GM19240 (cell line): ENCODE measurements around the gene USP10.

Experiments used
- DNase-seq: peaks from one replicate; pipeline ENCODE4 v3.0.0; 2011; ENCODE audit warnings: low spot score; ENCODE audit not compliant: insufficient read length

USP10 gene, protein sequence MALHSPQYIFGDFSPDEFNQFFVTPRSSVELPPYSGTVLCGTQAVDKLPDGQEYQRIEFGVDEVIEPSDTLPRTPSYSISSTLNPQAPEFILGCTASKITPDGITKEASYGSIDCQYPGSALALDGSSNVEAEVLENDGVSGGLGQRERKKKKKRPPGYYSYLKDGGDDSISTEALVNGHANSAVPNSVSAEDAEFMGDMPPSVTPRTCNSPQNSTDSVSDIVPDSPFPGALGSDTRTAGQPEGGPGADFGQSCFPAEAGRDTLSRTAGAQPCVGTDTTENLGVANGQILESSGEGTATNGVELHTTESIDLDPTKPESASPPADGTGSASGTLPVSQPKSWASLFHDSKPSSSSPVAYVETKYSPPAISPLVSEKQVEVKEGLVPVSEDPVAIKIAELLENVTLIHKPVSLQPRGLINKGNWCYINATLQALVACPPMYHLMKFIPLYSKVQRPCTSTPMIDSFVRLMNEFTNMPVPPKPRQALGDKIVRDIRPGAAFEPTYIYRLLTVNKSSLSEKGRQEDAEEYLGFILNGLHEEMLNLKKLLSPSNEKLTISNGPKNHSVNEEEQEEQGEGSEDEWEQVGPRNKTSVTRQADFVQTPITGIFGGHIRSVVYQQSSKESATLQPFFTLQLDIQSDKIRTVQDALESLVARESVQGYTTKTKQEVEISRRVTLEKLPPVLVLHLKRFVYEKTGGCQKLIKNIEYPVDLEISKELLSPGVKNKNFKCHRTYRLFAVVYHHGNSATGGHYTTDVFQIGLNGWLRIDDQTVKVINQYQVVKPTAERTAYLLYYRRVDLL

DNA sequence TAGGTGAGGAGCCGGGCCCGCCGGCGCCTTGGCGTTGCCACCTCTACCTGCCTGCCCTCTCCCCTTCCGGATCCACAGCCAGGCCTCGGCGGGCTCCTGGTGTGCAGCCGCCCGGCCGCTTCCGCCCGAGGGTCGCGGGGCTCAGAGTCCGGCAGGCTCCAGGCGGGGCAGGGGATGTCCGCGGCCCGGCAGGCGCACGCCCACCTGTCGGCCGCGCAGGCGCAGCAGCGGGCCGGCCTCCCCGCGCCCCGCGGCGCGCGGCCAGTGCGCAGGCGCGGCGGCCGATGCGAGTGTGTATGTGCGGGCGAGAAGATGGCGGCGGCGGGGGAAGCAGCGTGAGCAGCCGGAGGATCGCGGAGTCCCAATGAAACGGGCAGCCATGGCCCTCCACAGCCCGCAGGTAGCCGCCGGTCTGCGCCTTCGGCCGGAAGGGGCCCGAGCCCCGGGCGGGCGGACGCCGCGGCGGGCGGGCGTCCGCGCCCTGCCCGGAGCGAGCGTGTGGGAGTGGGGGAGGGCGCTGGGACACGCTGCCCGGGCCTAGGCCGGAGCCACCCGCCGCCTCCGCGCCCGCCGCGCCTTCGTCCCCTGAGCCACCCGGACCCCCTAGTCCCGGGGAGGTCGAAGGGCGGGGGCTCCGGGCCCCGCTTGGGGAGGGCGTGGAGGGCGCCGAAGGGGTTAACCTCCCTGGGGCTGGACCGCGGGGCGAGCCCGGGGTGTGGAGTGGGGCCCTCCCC lies at the start of gene USP10:
Gene USP10, plus strand, starts transcription at position 289 of the 734 bp plus-strand sequence. Its CDS starts 91 bp downstream, at position 380.
- peak; percentile 93 for DNase-seq

DNA sequence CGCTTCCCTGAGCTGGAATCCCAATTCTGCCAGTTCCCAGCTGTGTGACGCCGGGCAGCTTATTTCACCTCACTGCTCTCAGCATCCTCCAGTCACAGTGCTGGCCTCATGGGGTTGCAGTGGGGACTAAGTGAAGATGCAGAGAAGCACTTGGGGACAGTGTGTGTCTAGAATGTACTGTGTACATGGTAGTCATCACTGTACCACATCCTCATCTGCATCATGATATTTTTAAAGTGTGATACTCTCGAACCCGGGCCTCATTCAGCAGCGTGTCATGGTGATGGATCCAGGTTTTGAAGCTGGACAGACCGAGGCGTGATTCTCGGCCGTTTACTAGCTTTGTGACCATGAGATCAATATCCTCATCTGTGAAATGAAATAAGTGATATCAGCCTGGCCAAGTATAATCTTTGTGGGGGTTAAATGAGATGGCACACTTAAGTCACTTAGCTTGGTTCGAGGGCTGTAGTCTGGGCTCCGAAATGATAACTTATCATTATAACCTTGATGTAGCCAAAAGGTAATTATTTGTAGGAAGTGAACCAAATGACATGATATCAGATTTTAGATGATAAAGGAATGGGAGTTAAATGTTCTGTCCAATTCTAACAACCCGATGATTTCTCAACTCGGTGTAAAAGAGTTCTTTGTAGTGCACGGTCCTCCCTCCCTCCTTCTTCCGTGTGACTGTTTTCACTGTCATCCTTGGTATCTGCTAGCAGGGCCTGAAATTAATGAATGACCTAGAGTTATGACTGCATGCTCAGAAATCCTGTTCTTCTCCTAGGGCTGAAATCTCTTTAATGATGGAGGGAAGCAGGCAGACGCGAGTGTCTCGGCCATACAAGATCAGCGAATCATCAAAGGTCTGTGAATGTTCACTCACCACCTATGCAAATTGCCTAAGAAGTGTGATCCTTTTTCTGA lies 49.5 kb upstream of the USP10 start:
- no peak for DNase-seq

DNA sequence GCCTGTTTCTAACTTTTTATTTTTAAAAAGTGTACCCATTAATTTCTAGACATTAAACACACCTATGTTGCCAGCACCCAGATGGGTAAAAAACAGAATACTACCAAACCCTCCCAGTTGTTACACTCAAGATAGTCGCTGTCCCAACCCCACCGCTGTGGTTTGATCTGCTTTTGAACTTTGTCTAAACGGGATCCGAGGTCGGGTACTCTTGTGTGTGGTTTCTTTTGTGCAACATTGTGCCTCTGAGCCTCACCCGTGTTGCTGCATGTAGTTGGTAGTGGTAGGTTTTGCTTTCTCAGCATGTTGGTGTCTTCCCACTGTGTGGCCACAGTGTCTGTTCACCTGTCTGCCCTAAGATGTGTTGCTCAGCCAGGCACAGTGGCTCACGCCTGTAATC lies 47.2 kb upstream of the USP10 start:
- DNase-seq, result no peak

DNA sequence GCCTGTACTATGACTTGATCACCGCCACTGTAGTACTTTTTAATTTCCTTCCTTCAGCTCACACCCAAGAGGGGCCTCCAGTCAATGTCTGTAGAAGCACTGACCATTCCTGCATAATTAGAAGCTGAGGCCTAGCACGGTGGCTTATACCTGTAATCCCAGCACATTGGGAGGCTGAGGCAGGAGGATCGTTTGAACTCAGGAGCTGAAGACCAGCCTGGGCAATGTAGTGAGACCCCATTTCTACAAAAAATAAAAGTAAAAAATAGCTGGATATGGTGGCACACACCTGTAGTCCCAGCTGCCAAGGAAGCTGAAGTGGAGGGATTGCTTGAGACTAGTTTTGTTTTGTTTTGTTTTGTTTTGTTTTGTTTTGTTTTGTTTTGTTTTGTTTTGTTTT lies 45.6 kb upstream of the USP10 start:
- no peak for DNase-seq

DNA sequence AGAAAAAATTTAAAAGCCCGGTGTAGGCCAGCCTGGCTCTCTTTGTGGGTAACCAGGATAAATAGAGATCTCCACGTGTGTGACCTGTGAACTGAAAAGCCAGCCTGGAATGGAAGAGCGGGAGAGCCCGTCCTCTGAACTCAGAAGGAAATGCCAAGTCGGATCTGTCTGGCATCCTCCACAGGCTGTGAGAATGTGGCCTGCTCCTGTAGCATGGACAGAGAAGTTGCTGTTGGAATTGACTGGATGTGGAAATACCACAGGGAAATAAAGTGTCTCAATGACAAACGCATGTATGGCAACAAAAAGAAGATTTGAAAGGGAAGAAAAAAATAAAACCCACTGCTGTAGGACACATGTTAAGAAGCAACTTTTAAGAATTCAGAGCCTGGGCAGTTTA lies 44.8 kb upstream of the USP10 start:
- DNase-seq, result no peak

DNA sequence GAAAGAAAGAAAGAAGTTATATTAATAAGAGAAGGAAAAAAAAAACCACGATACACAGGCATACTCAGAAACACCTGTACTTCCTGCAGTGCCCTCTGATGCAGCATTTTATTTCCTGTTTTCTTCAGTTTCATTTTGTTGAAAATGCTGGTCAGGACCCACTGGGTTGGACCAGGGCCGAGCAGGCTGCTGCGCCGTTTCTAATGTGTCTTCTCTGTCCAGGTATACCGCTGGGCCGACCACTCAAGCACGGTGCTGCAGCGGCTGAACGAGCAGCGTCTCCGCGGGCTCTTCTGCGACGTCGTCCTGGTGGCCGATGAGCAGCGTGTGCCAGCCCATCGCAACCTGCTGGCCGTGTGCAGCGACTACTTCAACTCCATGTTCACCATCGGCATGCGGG lies 43.2 kb upstream of the USP10 start:
- DNase-seq, result no peak

DNA sequence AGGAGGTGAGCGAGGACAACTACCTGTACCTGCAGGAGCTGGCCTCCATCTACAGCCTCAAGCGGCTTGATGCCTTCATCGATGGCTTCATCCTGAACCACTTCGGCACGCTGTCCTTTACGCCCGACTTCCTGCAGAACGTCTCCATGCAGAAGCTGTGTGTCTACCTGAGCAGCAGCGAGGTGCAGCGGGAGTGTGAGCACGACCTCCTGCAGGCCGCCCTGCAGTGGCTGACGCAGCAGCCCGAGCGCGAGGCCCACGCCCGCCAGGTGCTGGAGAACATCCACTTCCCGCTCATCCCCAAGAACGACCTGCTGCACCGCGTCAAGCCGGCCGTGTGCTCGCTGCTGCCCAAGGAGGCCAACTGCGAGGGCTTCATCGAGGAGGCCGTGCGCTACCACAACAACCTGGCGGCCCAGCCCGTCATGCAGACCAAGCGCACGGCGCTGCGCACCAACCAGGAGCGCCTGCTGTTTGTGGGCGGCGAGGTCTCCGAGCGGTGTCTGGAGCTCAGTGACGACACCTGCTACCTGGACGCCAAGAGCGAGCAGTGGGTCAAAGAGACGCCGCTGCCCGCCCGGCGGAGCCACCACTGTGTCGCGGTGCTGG lies 42.5 kb upstream of the USP10 start:
- DNase-seq, result no peak

DNA sequence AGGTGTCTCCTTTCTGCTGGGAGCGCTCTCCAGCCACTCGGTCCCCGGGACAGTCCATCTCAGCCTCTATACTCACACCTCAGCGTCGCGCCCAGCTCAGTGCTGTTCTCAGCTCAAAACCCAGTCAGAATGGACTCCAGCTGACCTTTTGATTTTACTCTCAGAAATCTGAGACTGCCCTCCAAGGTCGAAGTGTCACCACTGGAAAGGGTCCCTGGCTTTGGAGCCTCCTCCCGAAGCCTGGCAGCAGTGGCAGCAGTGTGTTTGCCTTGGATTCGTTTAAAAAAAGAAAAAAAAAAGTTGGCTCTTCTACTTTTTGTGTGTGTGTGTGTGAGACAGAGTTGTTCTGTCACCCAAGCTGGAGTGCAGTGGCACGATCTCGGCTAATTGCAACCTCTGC lies 41.1 kb upstream of the USP10 start:
- DNase-seq, result no peak

DNA sequence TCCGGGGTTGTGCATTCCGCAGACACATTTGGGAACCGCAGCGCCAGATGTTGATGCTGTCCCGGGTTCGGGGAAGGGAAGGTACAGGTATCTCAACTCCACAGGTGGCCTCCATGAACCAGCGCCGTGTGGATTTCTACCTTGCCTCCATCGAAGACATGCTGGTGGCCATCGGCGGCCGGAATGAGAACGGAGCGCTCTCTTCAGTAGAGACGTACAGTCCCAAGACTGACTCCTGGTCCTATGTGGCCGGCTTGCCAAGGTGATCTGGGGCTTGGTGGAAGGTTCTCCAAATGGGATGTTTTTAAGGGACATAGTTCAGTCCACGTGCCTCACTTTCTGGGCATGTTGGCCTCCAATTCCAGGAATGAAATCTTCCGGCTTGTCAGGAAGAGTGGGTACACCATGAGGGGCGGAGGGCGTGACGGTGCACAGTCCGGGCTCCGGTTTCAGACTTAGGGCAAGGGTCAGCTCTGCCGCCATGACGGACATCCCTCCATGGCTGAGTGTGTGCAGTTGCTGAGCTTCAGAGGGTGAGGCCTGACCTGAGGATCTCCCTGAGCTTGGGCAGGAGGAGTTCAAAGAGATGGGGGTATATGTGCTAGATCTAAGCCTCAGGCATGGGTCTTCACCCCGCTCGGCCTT lies 40.0 kb upstream of the USP10 start:
- DNase-seq, result no peak

DNA sequence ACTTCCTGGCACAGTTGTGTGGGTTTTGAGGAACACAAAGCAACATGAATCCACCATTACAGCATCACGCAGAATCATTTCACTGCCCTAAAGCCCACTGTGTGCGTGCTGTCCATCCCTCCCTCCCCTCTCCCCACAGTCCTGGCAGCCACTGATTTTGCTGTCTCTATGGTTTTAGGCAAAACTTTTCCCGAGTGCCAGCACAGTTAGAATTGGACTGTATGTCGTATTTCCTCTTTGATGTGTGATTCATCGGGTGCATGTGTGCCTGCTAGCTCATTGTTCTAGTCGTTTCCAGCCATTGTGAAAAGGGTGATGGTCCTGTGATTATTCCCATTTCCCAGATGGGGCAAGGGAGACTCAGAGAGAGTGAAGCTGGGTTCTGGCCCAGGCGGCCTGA lies 38.8 kb upstream of the USP10 start:
- no peak for DNase-seq

DNA sequence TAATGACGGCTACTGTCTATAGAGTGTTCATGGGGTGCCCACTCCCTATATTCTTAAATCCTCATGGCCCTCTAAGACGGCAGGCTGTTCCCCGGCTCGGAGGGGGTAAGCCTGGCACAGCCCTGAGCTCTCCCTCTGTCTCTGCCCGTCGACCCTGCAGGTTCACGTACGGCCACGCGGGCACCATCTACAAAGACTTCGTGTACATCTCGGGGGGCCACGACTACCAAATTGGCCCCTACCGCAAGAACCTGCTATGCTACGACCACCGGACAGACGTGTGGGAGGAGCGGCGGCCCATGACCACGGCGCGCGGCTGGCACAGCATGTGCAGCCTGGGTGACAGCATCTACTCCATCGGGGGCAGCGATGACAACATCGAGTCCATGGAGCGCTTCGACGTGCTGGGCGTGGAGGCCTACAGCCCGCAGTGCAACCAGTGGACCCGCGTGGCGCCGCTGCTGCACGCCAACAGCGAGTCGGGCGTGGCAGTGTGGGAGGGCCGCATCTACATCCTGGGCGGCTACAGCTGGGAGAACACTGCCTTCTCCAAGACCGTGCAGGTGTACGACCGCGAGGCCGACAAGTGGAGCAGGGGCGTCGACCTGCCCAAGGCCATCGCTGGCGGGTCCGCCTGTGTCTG lies 38.3 kb upstream of the USP10 start:
- DNase-seq, result no peak

DNA sequence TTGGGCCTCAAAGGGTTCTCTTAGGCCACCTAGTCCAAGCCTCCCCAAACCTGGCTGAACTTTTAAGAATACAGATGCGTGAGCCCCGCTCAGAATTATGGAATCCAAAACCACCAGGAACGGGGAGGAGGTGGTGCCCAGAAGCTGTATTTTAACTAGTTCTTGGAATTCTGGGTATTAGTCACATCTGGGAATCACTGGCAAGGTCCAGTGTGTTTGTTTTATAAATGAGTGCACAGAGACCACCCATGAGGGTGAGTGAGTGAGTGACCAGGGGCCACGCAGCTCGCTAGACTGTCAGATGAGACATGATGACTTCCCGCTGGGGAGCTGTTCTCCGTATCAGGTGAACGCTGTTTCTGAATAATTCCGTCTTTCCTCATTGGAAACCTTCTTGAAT lies 37.3 kb upstream of the USP10 start:
- no peak for DNase-seq

DNA sequence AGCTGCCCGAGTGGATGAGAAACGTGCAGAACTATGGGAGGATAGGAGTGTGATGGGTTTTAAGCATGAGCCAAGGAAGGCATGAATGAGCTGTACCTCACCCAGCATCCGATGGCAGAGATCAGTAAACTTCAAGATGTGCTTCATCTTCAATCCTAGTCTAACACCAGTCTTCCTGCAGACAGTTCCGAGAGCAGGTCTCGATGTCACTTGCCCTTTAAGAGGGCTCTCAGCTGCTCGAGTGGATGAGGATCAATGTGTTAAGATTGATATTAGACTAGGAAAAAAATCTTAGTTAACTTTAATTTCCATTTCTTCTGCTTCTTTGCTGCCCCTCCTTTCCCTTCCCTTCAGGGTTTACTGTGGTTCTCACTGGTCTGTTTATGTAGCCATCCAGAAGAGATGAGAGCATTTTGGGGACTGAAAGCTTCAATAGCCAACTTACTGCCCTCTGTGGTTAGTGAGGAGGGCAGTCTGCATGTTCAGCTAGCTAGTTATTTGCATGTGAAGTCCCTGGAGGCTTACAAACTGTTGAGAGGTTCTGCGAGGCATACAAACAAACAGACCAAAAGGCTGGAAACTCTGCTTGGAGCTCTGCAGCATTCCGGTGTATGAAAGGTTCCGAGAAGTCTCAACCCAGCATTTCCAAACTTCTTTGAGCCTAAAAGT lies 36.2 kb upstream of the USP10 start:
- DNase-seq, result peak; percentile 41

DNA sequence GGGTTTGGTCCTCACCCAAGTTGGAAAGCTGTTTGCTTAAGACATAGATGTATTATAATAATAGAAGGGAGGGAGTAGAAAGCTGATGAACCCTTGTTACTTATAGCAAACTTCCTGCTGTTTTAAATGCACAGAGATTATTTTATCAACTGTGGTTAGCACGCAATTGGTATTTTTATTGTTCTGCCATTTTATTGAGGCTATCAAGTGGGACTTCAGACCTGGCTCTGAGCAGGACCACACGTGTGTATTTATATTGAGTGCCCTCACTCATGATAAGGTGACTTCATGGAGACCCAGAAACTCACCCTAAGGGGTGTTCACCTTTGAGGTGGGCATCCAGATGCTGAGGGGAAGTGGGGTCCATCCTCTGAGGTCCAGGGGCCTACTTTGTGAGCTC lies 34.4 kb upstream of the USP10 start:
- no peak for DNase-seq

DNA sequence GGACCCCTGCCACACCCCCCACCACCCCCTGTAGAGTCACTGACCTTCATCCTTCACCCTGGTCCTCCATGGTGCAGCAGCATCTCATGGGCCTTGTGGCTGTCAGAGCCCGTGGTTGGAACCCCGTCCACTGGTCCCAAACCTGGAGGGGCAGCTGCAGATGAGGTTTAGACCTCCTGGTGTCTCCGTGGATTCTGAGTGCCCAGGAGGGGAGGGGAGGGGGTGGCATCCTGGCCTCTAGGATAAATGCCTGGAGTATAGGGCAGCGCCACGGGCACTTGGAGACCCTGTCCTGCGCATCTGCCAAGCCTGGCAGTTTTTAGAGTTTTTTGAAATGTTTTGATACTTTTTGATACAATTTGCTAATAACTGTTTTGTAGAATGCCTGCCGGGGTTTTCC lies 34.0 kb upstream of the USP10 start:
- DNase-seq, result no peak

DNA sequence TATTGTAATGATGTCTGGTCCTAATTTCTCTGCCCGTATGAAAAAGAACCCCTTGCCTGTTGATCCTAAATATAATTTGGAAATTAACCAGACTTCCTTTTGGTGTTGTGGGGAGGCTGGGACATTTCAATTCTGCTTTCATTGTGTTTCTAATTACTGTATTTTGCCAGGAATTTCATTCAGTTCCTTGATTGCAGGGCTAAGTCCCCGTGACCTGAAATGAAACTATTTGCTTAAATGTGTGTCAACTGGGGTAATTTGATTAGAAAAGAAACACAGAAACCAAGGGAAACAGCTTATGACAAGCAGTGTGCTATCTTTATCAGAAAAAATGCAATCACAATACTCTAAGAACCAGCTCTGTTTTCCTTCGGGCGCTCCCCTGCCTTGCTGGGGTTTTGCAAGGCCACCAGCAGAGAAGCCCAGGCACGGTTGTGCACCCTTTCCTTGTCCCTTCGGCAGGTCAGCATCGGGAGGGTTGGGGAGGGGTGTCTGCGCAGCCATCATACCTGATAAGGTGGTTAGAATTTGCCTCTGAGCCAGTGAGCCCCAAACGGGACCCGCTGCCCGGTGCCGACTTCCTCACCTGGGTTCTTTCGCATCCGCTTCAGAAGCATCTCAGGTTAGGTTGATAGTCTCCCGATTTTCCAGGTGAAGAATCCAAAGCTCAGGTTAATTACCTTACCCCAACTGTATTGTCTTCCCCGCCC lies 32.0 kb upstream of the USP10 start:
- DNase-seq, result no peak

DNA sequence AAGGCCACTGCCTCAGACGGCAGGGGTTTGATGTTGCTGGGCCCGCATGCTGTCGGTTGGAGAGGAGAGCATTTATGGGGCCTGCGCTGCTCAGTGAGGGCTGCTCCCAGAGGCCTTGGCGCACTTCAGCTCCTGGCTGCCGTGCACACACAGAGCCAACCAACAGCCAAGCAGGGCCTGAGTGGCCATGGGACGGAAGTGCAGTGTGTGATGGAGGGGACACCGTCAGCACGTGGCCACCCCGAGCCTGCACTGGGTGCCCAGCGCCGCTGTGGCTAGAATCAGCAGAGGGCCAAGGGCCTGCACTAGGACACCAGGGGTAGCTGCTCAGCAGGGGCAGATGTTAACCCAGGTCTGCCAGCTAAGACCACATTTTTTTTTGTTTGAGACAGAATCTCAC lies 29.7 kb upstream of the USP10 start:
- no peak for DNase-seq
